GM18951 (cell line): ENCODE data around the gene EPAS1.

ENCODE experiments used
- POLR2A ChIP-seq: IDR thresholded peaks from 4 replicates; pipeline ENCODE4 v1.6.1; 2011; ENCODE audit warnings: mild to moderate bottlenecking; ENCODE audit not compliant: insufficient read length, insufficient read depth; ENCODE audit errors: extremely low read depth
- in situ Hi-C: fragments of 300-500 bp; cut with MboI; formaldehyde crosslinking; loops from one replicate; pipeline ENCODE4 v1.12.0; 2022; ENCODE audit warnings: low sequenced_read_pairs, mixed read lengths, inconsistent platforms; ENCODE audit not compliant: unreplicated experiment

Gene EPAS1

GRCh38 chr2:46420945-46421344 lies 123.7 kb downstream of the EPAS1 start:
- no peak for TF ChIP-seq POLR2A
- in situ Hi-C loops = no loop called here

DNA sequence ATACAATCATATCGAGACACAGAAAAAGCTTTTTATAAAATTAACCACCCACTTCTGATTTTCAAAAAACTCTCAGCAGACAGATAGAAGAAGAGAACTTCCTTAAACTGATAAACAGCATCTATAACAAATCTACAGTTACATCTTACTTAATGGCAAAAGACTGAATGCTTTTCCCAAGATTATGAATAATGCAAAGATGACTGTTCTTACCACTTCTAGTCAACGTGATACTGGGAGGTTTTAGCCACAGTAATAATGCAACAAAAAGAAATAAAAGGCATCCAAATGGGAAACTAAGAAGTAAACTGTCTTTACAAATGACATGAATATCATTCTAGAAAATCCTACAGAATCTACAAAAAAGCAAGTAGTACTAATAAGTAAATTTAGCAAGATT lies 124.2 kb downstream of the EPAS1 start:
- in situ Hi-C loops = no loop called here
- no peak for TF ChIP-seq POLR2A

GRCh38 chr2:46422717-46423394 lies 125.6 kb downstream of the EPAS1 start:
- TF ChIP-seq POLR2A = no peak
- in situ Hi-C loops = no loop called here

DNA sequence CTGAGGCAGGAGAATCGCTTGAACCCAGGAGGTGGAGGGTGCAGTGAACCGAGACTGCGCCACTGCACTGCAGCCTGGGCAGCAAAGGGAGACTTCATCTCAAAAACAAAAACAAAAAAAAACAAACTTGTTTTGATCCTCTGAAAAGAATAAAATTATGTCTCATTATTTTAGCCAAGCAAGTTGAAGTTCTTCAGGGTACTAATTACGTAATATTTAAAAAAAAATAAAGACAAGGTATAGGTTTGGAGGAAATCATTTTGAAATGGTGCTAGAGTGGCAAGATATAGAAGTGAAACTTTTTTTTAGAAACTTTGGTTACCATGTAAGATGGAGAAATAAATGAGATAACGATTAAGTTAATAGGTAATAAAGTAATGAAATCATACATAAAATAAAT lies 127.7 kb downstream of the EPAS1 start:
- no peak for TF ChIP-seq POLR2A
- in situ Hi-C loops = no loop called here

DNA sequence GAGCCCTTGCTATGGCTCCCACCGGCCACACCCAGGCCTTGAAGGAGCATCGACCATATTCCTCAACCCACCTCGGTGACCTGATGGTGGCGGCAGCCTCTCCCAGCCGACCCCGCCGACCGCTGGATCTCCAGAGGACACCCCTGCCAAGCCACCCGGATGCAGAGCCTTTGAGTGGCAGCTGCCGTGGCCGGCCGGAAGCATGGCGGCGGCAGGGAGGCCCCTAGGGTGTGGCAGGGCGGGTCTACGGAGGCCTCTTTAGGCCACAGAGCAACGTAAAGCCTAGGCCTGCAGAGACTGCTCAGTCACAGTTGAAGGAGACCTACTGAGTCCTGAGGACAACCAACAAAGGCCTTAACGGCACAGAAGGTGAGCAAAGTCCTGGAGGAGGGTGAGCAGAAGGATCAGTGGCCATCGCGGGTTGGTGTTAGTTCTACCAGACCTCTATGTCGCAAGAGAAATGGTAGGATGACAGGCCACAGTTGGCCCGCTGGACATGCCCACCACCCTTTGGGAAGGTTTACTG lies 131.8 kb downstream of the EPAS1 start:
- in situ Hi-C loops = no loop called here

GRCh38 chr2:46430413-46430812 lies 133.2 kb downstream of the EPAS1 start:
- no peak for TF ChIP-seq POLR2A
- in situ Hi-C loops = no loop called here

More for the DNA sequence above, 131.8 kb downstream of the EPAS1 start:
- TF ChIP-seq POLR2A = no peak

- TF ChIP-seq POLR2A = no peak
- in situ Hi-C loops = no loop called here
Measured at GRCh38 chr2:46430992-46431391, 133.8 kb downstream of the EPAS1 start.

DNA sequence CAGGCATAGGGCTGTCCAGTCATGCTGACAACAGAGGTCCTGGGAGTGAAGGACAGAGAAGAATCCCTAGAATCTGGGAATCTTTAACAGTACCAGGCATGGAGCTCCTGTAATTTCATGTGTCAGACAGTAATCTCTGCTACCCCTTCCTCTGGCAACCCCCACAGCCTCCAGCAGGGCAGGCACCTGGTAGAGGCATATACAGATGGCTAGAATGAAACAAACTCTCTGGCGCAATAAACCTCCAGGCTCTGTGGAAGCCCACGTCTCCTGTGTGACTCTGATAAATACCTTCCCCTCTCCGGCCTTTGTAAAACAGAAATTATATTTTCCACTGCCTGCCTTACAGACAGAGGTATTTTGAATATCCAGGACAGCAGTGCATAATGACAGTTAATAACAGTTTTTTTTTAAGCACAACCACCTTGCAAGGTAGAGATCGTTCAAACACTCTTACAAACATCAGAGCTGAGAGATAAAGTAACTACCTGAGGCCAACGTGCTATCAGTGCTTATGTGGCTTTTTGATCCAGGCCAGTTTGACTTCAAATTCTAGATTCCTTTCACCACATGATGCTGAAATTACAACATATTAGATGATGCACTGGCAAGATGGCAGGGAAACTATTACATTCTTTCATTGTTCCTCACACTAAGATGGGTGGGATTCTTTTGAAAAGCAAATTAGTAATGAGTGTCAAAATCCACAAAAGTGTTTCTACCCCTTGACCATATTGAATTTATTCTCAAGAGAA lies 134.5 kb downstream of the EPAS1 start:
- in situ Hi-C loops = no loop called here
- TF ChIP-seq POLR2A = no peak

- TF ChIP-seq POLR2A = no peak
- in situ Hi-C loops = no loop called here
Measured at GRCh38 chr2:46434851-46435273, 137.7 kb downstream of the EPAS1 start.

DNA sequence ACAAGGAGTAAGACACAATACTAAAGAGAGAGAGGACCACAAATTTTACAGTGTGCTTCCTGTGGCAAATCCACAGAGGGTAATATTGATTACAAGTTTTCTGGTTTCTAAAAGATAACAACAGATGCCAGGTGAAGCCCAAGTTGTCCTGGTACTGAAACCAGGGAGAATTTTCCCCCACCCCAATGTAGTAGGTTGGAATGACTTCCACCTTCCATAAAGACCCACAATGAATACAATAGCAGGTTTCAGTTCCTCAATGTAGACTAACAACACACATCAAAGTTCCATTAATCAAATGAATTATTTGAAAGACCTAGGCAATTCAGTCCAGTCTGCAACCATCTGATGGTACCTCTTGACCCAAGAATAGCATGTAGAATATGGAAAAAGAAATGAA lies 138.1 kb downstream of the EPAS1 start:
- in situ Hi-C loops = no loop called here
- TF ChIP-seq POLR2A = no peak

DNA sequence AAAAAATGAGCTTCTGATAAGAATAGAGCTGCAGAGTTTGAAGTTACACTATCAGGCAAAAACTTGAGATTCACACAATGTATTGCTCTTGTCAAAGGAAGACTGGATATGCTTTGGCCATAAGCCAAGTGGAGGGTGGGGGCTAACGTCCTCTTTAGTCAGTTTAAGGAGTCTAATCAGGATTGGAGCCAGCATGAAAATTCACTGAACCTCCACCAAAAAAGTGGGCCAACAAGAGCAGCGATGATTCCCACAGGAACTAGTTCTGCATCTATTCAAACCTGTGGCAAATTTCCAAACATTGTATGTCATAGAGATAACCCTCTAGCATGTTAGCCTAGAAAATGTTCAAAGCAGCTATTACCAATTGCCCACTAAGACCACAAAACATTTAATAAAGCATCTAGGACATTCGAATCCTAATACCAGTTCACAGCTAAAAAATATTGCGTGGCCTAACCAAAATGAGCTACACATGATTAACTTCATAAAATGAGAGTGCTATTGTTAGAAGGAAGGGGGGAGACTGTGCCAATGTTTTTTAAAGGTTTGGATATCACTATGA lies 138.7 kb downstream of the EPAS1 start:
- no peak for TF ChIP-seq POLR2A
- in situ Hi-C loops = no loop called here
